K562 treated with DMSO at 1 percent for 12 hours (cell line): ENCODE results near the gene ANP32E. TPM values are rescaled to one million over a fixed set of nuclear protein-coding genes. Genes with fewer than 3 reads are reported as not detected.

Source experiments
- total RNA-seq: library from RNA; unstranded; fragments of 300-600 nt; gene quantifications from 2 replicates; pipeline ENCODE4 v1.2.3, GENCODE V29; 2022; ENCODE audit not compliant: insufficient read depth

Gene ANP32E
- total RNA-seq: 18.0 and 41.7 TPM in 2 replicates

GRCh38 chr1:150235852-150236613 lies at the start of gene ANP32E:
Gene ANP32E (minus strand): TSS chr1:150236112. CDS start chr1:150235786, 326 bp downstream.

GRCh38 chr1:150281758-150282557 lies 46.0 kb upstream of the ANP32E start, which contains the start of gene CIART:
Gene CIART (plus strand): TSS chr1:150282554. CDS start chr1:150283268, 714 bp downstream.

GRCh38 chr1:150268705-150269403 lies 32.9 kb upstream of the ANP32E start, which contains the start of gene APH1A:
Gene APH1A (minus strand): TSS chr1:150269016. CDS start chr1:150268810, 206 bp downstream.

GRCh38 chr1:150257624-150258585 lies 22.0 kb upstream of the ANP32E start, which contains the start of gene CA14:
Gene CA14 (plus strand): TSS chr1:150257774. CDS start chr1:150258129, 355 bp downstream.

Other genes with a start within 250 kb of the ANP32E start
- gene OTUD7B, start 225.4 kb downstream of the ANP32E start, total RNA-seq: 1.1 and 5.3 TPM in 2 replicates
- gene VPS45, start 168.3 kb downstream of the ANP32E start, total RNA-seq: 18.5 and 33.0 TPM in 2 replicates
- gene PLEKHO1, start 86.2 kb downstream of the ANP32E start, total RNA-seq: 11.1 and 13.1 TPM in 2 replicates
- 1.4 and 1.9 TPM in 2 replicates for gene CA14, start 21.7 kb upstream of the ANP32E start, total RNA-seq
- gene APH1A, start 32.9 kb upstream of the ANP32E start, total RNA-seq: 95.7 and 98.4 TPM in 2 replicates
- 1.2 and 2.8 TPM in 2 replicates for gene C1orf54, start 36.7 kb upstream of the ANP32E start, total RNA-seq
- gene CIART, start 46.4 kb upstream of the ANP32E start, total RNA-seq: 0.38 TPM in 1 of 2 replicates, not detected in the other
- 56.4 and 63.0 TPM in 2 replicates for gene MRPS21, start 57.7 kb upstream of the ANP32E start, total RNA-seq
- 19.1 and 35.8 TPM in 2 replicates for gene PRPF3, start 85.4 kb upstream of the ANP32E start, total RNA-seq
- 3.7 and 20.0 TPM in 2 replicates for gene RPRD2, start 128.0 kb upstream of the ANP32E start, total RNA-seq